ENCODE data around the gene LAMTOR2.
"Not testable (repeated sequence)": the region's sequence is repeated elsewhere in the genome, so short reads cannot be mapped to it uniquely, and the experiment has no call there.

Gene LAMTOR2

DNA sequence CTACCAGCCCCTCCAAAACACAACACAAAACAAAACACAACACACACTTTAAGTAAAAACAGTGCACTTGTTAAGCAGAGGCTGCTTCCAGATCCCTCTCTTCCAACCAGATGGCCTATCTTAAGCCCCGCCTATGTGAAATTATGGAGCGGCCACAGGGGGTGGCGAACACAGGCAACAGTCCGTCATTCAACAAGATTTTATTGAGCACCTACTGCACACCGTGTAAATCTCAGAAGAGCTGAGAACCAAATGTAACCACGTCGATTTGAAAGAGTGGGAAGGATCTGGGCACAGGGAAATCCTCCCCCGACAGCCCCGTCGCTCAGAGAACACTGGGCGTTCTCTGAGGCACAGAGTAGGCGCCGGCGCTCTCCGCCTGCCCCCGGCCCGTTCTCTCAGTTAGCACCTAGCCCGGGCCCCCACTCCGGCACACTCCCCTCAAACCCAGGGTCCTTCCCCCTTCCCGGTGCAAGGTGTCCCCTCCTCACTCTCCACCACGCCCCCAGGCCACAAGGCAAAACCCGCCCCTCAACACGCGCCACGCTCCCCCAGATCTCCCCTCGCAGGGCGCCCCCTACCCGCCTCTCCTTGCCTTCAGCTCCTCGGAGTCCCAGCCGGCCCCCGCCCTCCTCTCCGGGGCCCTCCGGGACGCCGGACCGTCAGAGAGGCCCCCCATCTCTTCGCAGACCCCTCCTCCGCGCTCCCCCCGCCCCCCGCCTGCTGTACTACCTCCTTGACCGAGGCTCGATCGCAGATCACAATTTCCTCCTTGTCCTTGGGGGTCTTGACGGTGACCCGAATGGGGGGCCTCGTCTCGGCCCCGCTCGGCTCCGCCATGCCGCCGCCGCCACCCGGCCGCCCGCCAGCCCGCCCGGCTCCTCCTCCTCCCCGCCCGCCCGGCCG is 1.5 kb upstream of the LAMTOR2 start:
- peak; percentile 81 for DNase-seq (ENCODE audit: low read depth)

GRCh38 chr1:156053768-156054499 is 648 bp upstream of the LAMTOR2 start, which contains the start of gene UBQLN4:
Gene UBQLN4, minus strand, starts transcription at chr1:156053798. Its CDS starts 97 bp downstream, at chr1:156053701.
- DNase-seq (ENCODE audit: low read depth) = peak; percentile 88

- peak; percentile 21 for DNase-seq (ENCODE audit: low read depth)
Observed at GRCh38 chr1:156055281-156056048, 883 bp downstream of the LAMTOR2 start.

- no peak for DNase-seq (ENCODE audit: low read depth)
Observed at GRCh38 chr1:156056326-156056849, 1.8 kb downstream of the LAMTOR2 start.

DNA sequence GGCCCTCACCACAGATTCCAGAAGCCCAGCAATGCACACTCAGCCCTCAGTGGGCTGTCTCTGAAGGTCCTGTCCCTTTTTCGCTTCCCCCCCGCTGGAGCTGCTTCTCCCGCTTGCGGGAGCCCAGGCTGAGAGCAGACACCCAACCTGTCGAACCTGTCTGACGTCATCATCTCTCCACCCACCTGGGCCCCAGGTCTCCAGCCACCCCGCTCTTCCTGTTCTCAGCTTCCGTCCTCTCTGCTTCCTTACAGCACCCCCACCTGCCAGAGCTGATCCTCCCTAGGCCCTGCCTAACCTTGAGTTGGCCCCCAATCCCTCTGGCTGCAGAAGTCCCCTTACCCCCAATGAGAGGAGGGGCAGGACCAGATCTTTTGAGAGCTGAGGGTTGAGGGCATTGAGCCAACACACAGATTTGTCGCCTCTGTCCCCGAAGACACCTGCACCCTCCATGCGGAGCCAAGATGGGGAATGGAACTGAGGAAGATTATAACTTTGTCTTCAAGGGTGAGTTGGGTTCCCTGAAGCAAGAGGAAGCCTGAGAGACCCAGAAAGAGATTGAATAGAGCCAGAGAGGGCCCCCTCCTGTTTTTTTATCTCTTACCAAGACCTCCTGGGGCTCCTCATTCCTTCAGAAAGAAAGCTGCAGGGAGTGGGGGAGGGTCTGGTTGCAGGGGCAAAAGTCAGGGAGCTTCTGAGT is 6.5 kb downstream of the LAMTOR2 start, which contains the start of gene RAB25:
Gene RAB25, plus strand, starts transcription at position 224 of the 700 bp plus-strand sequence. Its CDS starts 241 bp downstream, at position 465.
- no peak for DNase-seq (ENCODE audit: low read depth)

- peak; percentile 41 for DNase-seq (ENCODE audit: low read depth)
Observed at GRCh38 chr1:156062189-156062588, 7.6 kb downstream of the LAMTOR2 start.

DNA sequence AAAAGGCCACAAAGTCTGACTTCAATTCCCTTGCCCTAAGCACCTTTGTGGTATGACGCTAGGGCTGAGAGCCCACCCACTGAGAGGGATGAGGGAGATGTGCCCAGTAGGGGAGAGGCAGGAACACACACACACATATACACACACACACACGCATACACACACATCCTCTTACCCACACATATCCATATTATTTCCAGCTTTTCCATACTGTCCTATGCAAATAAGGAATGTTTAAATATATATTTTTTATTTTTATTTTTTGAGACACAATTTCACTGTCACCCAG is 9.4 kb downstream of the LAMTOR2 start:
- DNase-seq (ENCODE audit: low read depth) = no peak

DNA sequence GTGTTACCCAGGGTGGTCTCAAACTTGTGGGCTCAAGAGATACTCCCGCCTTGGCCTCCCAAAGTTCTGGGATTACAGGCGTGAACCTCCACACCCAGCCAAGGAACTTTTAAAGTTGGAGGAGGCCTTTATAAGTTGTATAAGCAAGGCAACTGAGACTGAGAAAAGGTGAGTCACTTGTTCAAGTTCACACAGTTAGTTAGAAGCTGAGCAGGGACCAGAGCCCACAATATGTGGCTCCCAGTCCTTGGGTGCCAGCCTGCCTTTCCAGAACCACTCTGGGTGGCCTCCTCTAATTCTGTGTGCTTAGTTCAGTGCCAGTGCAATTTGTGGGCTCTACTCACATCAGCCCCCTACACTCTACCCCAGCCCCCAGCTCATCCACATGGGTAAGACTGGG is 10.0 kb downstream of the LAMTOR2 start:
- no peak for DNase-seq (ENCODE audit: low read depth)

GRCh38 chr1:156065212-156065611 is 10.6 kb downstream of the LAMTOR2 start:
- no peak for DNase-seq (ENCODE audit: low read depth)

GRCh38 chr1:156065871-156066270 is 11.3 kb downstream of the LAMTOR2 start:
- DNase-seq (ENCODE audit: low read depth) = no peak

- DNase-seq (ENCODE audit: low read depth) = peak; percentile 51
Observed at GRCh38 chr1:156067262-156067661, 12.7 kb downstream of the LAMTOR2 start.

GRCh38 chr1:156069490-156070455 is 15.2 kb downstream of the LAMTOR2 start:
- DNase-seq (ENCODE audit: low read depth) = no peak

DNA sequence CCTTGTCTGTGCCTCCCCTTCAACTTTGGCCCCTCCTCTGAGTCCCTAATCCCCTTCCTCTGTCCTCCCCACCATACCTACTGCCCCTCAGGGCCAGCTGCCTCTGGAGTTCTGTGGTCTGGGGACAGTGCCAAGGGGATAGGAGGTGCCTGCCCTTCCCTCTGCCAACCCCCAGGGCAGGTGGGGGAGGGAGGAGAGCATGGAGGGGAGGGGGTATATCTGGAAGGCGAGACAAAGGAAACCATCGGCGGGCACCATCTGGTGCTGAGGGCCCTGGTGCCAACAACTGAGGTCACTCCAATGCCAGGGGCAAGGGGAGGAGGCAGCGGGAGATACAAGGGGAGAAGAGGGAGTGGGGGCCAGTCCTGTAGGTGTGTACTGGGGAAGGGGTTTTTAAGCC is 16.0 kb downstream of the LAMTOR2 start:
- DNase-seq (ENCODE audit: low read depth) = no peak

- DNase-seq (ENCODE audit: low read depth) = not testable (repeated sequence)
Observed at GRCh38 chr1:156071332-156071816, 16.8 kb downstream of the LAMTOR2 start.

- DNase-seq (ENCODE audit: low read depth) = no peak
Observed at GRCh38 chr1:156072251-156072650, 17.7 kb downstream of the LAMTOR2 start.

- DNase-seq (ENCODE audit: low read depth) = no peak
Observed at GRCh38 chr1:156073110-156073687, 18.6 kb downstream of the LAMTOR2 start.

DNA sequence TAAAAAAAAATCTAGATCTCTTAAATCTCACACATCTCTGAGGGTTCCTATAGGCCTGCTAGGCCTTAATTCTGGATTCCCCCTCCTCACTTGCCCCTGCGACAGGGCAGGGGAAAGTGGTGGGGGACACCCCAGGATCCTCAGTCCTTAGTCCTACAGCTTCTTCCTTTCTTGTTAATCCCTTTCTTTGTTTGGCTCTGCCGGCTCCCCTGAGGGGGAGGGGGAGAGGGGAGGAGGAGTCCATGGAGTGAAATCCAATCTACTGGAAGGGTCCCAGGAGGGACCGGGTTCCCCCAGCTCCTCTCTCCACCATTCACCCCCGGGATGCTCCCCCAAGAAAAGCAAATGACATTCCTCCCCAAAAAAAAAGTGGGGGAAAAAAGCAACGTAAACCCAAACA is 19.2 kb downstream of the LAMTOR2 start:
- no peak for DNase-seq (ENCODE audit: low read depth)

- no peak for DNase-seq (ENCODE audit: low read depth)
Observed at GRCh38 chr1:156074661-156075060, 20.1 kb downstream of the LAMTOR2 start.

DNA sequence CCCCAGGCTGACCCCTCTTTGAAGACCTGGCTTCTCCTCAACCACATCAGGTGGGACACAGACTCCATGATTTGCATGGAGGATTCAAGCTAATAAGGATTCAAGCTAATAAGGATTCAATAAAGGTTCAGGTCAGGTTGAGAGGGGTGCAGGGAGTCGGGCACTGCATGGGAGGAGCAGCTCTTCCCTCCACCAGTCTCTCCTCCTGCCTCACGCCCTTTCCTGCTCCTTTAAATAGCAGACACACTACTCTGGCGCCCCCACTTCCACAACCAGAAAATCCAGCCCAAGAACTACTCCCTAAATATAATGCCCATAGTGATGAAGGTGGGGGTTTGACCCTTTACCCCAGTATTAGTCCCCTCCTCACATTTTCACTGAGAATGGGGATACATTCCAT is 20.6 kb downstream of the LAMTOR2 start:
- no peak for DNase-seq (ENCODE audit: low read depth)

GRCh38 chr1:156075775-156076204 is 21.2 kb downstream of the LAMTOR2 start:
- no peak for DNase-seq (ENCODE audit: low read depth)

Measured in ELR (cell line).